GM19372 (cell line): Measurements from ENCODE around the gene IKZF1.

Source experiments
- ATAC-seq: cut with Tn5 transposase; IDR thresholded peaks from one replicate; pipeline ENCODE4 v1.9.1; 2021; ENCODE audit warnings: mild to moderate bottlenecking, low read depth, moderate library complexity; ENCODE audit not compliant: unreplicated experiment

The IKZF1 gene

GRCh38 chr7:50367570-50367969 is 63.1 kb downstream of the IKZF1 start:
- no peak for ATAC-seq

DNA sequence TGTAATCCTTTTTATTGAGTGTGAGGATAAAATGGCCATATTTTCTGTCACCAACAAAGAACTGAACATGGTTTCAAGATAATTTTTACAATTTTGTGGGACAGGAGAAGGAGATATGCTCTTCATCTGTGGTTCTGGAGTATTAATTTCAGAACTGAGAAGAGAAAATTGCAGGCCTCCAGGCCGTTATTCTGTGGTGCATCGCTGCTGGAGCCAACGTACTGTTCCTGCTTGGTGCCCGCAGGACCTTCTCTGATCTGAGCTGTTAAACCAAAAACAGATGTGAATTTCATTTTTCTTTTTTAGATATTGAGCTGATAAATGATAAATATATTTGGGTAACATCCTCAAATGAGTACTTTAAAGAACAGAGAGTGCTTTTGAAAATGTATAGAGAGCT is 63.9 kb downstream of the IKZF1 start:
- ATAC-seq: no peak

DNA sequence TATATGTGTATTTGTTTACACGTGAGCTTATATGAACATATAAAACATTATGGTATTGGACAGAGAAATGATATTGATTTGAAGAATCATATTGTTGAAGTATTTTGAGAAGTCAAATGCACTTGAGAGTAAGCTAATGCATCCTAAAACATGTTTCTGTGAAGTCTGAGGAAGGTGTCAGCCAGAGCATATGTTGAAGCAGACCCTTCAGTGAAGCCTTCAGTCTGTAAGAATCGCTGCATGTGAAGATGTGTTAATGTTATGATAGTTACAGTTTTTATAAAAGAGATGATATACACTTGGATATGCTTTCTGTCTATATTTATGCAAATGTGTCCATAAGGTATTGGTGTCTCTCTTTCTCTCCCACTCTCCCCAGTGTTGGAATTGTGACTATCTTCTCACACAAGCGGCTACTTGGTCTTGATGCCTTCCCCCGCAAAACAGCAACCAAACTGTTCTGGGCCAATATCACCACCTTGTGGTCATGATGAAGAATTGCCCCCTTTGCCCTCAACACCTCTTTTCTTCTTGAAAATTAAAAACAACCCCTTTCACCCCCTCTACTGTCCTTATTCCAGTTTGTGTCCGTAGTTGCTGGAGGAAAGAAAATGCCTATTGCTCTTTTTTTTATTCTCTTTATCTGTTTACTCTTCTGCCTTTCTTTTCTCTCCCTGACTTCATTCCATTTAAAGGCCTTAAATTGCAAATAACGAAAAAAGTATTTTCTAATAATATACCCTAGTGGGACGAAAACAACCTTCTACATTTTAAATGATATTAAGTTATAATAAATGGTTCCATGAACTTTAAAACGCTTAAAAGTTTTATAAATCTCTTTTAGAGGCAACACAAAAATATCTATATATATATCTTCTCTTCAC is 64.9 kb downstream of the IKZF1 start:
- ATAC-seq: no peak

GRCh38 chr7:50370884-50371283 is 66.4 kb downstream of the IKZF1 start:
- ATAC-seq: no peak

DNA sequence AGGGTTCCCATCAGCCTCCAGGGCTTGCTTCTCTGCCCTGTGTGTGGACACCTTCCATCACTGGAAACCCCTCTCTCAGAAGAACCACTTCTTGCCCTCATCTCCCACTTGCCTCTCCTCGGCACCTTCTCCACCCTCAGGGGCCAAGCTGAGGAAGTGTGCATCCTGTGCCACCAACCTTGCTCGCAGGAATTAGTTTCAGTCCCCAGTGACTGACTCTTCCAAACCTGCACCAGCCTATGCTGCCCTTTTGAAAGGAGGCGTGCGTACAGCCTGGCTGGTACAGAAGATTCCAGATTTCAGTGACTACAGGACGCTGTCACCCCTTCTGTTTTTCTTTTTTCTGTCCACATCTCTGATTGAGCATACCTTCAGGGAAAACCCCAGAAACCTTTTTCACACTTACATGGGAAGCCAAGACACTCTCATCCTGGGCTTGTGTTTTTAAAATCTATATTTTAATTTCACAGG is 67.1 kb downstream of the IKZF1 start:
- no peak for ATAC-seq

DNA sequence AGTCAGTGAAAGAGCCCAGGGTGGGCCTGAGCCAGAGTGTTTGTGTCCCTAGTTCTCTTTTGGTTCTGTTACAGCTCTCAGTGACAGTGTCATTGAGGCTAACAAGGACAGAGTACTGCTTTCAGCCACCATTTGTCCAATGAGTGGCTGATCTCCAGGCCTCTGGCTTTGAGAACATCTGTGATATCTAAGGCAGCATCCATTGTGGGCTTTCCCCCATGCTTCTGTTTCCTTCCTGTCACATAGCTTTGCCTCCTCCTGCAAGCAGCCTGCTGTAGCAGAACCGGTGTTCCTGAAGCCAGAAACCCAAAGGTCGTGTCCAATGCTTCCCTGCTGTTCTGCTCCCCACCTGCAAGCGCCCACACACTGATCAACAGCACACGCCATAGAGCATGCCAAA is 68.4 kb downstream of the IKZF1 start:
- no peak for ATAC-seq

DNA sequence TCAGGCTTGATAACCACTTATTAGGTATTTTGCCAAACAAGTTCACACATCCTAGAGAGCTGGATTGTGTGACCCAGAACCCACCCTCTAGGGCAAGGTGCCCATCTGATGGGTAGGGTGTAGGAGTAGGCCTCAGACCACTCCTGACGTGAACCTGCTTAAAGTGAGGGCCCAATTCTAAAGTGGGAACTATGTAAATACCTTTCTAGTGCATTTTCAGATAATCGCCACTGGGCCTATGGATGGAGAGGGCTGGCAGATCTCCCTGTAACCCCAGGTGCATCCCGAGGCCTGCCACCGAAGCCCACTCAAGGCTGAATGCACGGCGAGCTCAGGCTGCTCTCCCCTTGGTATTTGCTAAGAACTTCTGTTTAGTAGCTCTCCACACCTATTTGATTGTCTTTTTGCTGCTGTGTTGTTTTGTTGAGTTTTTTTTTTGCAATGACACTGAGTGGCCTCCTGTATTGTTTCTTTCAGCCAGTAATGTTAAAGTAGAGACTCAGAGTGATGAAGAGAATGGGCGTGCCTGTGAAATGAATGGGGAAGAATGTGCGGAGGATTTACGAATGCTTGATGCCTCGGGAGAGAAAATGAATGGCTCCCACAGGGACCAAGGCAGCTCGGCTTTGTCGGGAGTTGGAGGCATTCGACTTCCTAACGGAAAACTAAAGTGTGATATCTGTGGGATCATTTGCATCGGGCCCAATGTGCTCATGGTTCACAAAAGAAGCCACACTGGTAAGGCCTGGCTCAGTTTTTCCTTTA is 71.7 kb downstream of the IKZF1 start:
- no peak for ATAC-seq

DNA sequence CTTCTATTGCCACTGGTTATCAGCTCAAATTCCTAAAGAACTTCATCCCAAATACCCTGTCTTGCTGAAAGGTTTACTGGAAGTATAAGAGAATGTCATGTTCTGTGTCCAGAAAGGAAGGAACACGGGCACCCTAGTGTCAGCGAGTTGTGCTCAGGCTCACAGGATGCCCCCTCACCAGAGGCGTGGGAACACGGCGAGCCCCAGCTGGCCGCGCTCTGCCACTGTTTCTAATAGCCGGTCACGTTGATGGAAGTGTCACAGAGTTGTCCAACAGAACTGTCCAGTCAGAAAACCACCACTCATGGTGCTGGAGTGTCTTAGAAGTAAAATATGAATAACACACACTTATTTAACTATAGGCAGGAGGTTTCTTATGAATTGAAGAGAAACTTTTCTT is 72.8 kb downstream of the IKZF1 start:
- ATAC-seq: no peak

DNA sequence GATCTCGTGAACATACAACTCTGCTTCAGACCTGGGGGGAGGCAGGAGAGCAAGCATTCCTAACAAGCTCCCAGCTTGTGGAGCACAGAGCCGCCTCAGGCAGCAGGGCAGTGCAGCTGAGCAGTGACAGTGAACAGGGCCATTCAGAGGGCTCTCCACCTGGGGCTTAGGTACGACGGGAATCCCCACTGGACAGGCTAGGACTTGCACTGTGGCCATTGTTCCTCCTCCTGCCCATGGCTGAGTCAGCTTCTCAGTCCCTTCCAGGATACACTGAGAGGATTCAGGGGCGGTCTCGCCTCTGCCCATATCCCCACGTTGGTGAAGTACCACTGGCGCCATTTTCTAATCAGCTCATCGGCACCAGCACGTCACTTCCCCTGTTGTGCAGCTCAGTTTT is 74.6 kb downstream of the IKZF1 start:
- no peak for ATAC-seq

DNA sequence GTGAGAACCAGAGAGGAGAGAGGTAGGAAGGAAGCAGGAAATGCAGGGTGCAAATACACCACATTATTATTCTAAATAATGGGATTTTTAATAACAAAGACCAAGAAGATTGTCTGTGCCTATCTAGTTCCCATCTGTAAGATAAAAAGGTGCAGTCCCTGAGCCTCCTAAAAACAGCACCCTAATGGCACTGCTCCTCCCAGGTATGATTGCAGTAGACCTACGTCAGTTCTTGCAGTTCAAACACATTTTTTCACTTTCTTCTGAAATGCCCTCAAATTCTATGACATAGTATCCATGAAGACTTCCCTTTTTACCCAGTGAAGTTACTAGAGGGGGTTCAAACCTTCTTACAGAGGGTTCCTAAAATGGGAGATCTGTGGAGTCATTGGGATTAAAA is 75.0 kb downstream of the IKZF1 start:
- no peak for ATAC-seq

DNA sequence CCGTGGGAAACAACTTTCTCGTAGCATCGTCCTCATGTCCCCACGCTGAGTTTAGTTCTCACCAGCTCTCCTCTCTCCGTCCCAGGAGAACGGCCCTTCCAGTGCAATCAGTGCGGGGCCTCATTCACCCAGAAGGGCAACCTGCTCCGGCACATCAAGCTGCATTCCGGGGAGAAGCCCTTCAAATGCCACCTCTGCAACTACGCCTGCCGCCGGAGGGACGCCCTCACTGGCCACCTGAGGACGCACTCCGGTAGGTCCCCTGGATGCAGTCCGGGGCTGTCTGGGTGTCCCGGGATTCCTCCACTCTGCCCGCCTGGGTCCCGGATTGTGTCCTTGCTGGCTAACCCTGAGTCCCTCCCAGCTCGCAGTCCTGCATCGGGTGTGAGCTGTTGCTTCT is 77.9 kb downstream of the IKZF1 start:
- ATAC-seq: no peak

GRCh38 chr7:50387351-50387750 is 82.8 kb downstream of the IKZF1 start:
- no peak for ATAC-seq

DNA sequence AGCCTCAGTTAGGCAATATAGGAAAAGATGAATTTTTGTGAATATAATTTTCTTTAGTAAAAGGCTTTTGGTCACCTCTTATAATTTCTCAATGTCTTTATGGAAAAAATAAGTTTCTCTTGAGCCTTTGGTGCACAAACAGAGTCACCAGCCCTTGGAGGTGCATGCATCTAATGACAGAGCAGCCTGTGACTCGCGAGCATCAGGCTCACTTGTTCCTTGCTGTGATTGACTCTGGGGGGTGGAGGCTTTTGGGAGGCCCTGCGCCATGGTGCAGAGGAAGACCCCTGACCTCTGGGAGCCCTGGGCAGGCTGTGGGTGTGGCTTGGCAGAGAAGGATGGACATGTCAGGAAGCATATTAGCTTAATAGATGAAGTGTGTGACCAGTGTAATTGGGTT is 85.4 kb downstream of the IKZF1 start:
- ATAC-seq: no peak

- no peak for ATAC-seq
Observed at GRCh38 chr7:50391386-50391785, 86.9 kb downstream of the IKZF1 start.

DNA sequence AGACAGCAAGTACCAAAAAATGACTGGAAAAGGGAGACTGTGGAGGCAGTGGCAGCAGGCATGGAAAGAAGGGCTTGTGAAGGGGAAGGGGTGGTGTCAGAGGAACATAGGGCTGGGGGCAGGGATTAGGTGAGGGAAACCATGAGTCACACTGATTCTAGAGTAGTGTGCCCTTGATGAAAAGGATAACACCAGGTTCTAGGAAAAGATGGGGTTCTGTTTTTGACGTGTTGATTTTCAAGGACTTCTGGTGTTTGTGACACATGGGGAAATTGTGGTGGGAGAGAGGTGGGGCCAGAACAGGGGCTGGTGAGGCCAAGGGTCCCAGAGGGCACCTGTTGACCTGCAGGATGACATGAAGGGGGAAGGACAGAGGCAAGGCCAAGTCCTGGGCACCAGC is 88.6 kb downstream of the IKZF1 start:
- ATAC-seq: no peak

DNA sequence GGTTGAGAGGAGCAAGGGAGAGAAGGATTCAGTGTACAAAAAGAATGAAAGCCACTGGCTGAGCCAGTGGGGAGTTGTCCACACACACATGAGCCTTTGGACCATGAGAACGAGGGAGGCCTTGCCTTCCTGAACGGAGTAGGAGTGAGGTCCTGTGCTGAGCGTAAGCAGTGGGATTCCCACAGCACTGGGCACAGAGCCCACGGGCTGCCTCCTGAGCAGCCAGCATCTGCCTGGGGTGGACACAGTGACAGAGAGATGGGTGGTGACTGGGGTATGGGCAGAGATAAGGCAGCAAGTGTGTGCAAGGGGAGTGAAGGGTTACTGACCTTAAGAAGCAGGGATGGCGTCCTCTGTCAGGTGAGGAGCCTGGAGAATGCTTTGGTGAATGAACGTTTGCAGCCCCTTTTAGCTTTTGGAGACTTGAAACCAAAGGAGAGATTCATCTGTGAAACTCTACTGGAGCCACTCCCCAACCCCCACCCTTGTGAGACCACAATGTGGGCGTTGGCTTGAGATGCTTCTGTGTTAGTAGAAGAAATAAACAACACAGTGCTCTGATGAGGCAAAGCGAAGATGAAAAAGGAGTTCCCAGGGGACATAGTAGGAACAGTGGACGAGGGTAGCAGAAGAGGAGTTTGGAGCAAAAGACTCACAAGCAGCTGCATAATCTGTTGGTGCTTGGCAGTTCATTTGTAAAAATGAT is 89.2 kb downstream of the IKZF1 start:
- peak; percentile 57 for ATAC-seq

DNA sequence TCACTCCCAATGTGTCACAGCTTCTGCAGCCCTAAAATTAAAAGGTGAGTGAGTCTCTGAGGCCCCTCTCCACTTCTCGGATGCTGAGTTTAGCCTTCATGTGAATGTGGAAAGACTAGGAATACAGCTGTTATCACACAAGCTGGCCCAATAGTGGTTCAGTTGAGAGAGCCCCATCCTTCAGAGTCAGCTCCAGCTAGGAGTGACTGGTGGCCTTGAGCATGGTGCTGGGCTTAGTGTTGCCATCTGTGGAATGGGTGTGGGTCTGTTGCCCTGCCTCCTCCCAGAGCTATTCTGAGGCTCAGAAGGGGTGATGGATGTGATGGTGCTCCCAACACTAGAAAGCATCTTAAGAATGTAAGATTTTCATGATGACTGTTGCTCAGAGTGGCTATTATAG is 89.8 kb downstream of the IKZF1 start:
- no peak for ATAC-seq

GRCh38 chr7:50396856-50397255 is 92.3 kb downstream of the IKZF1 start:
- peak; percentile 1 for ATAC-seq

- peak; percentile 68 for ATAC-seq
Observed at GRCh38 chr7:50397320-50397970, 92.9 kb downstream of the IKZF1 start.

GRCh38 chr7:50397971-50398324 is 93.4 kb downstream of the IKZF1 start:
- no peak for ATAC-seq

- no peak for ATAC-seq
Observed at GRCh38 chr7:50399206-50399605, 94.7 kb downstream of the IKZF1 start.
